Liver (tissue), 3 donors: Measurements from ENCODE around the gene GPX4.

Source experiments
- EGR1 ChIP-seq, 2 donors: IDR thresholded peaks; 2 replicates each; pipeline ENCODE4 v1.6.1; 2016 to 2018; ENCODE audit warnings: antibody characterized with exemption in 2 of 2, low read depth in 2 of 2
- GABPA ChIP-seq, 2 donors: IDR thresholded peaks in 1 of 2; conservative IDR thresholded peaks in 1 of 2; 2 replicates each; pipeline ENCODE4 v1.6.1; 2016; ENCODE audit warnings: antibody characterized with exemption in 2 of 2, mild to moderate bottlenecking in 1 of 2, moderate library complexity in 1 of 2
- HNF4G ChIP-seq: IDR thresholded peaks from 2 replicates; pipeline ENCODE4 v1.6.1; 2016; ENCODE audit warnings: antibody characterized with exemption
- JUND ChIP-seq, 2 donors: IDR thresholded peaks; 2 replicates each; pipeline ENCODE4 v1.6.1; 2016; ENCODE audit warnings: antibody characterized with exemption in 2 of 2
- RAD21 ChIP-seq, 2 donors: IDR thresholded peaks; 2 replicates each; pipeline ENCODE4 v1.6.1; 2016; ENCODE audit warnings: antibody characterized with exemption in 2 of 2, mild to moderate bottlenecking in 2 of 2
- RXRA ChIP-seq, 2 donors: IDR thresholded peaks; 2 replicates each; pipeline ENCODE4 v1.6.1; 2017 to 2018; ENCODE audit warnings: antibody characterized with exemption in 2 of 2, mild to moderate bottlenecking in 1 of 2
- SP1 ChIP-seq: IDR thresholded peaks from 2 replicates; pipeline ENCODE4 v1.6.1; 2018; ENCODE audit warnings: antibody characterized with exemption, mild to moderate bottlenecking
- TAF1 ChIP-seq: conservative IDR thresholded peaks from 2 replicates; pipeline ENCODE4 v1.6.1; 2016; ENCODE audit warnings: antibody characterized with exemption, mild to moderate bottlenecking
- YY1 ChIP-seq: IDR thresholded peaks from 2 replicates; pipeline ENCODE4 v1.6.1; 2016; ENCODE audit warnings: antibody characterized with exemption, mild to moderate bottlenecking
- TF ChIP-seq, protein P1 (sequence below): fragments of 150-350 bp; IDR thresholded peaks from 2 replicates; pipeline ENCODE4 v1.5.1; 2017; ENCODE audit warnings: improper control_type of control experiment, low read depth, low read length; ENCODE audit not compliant: missing input control
- TF ChIP-seq, protein P2 (sequence below): IDR thresholded peaks from 2 replicates; pipeline ENCODE4 v1.6.1; 2016; ENCODE audit warnings: antibody characterized with exemption, mild to moderate bottlenecking
- TF ChIP-seq, protein P3 (sequence below): IDR thresholded peaks from 2 replicates; pipeline ENCODE4 v1.6.1; 2016; ENCODE audit warnings: antibody characterized with exemption
- TF ChIP-seq, protein P4 (sequence below): IDR thresholded peaks from 2 replicates; pipeline ENCODE4 v1.6.1; 2016; ENCODE audit warnings: antibody characterized with exemption
- donor health status: healthy.
- donor health status: healthy.

DNA sequence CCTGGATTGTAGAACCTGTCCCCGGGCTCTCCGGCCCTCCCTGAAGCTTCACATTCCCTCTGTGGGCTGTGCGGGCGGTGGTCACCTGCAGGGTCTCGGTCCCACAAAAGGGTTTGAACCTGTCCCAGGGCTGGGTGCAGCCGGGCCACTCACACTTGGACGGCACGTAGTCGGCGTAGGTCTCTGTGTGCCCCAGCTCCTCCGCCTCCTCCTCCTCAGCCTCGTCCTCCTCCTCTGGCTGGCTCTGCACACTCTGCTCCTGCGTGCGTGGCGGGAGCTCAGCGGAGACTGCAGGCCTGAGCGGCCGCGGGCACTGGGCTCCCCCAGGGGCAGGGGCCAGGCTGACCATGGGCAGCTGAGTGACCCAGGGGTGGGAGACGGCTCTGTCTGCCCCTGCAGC is 19.6 kb downstream of the GPX4 start:
- TF ChIP-seq, protein P1, sequence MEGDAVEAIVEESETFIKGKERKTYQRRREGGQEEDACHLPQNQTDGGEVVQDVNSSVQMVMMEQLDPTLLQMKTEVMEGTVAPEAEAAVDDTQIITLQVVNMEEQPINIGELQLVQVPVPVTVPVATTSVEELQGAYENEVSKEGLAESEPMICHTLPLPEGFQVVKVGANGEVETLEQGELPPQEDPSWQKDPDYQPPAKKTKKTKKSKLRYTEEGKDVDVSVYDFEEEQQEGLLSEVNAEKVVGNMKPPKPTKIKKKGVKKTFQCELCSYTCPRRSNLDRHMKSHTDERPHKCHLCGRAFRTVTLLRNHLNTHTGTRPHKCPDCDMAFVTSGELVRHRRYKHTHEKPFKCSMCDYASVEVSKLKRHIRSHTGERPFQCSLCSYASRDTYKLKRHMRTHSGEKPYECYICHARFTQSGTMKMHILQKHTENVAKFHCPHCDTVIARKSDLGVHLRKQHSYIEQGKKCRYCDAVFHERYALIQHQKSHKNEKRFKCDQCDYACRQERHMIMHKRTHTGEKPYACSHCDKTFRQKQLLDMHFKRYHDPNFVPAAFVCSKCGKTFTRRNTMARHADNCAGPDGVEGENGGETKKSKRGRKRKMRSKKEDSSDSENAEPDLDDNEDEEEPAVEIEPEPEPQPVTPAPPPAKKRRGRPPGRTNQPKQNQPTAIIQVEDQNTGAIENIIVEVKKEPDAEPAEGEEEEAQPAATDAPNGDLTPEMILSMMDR, result no peak
- TF ChIP-seq, protein P2, sequence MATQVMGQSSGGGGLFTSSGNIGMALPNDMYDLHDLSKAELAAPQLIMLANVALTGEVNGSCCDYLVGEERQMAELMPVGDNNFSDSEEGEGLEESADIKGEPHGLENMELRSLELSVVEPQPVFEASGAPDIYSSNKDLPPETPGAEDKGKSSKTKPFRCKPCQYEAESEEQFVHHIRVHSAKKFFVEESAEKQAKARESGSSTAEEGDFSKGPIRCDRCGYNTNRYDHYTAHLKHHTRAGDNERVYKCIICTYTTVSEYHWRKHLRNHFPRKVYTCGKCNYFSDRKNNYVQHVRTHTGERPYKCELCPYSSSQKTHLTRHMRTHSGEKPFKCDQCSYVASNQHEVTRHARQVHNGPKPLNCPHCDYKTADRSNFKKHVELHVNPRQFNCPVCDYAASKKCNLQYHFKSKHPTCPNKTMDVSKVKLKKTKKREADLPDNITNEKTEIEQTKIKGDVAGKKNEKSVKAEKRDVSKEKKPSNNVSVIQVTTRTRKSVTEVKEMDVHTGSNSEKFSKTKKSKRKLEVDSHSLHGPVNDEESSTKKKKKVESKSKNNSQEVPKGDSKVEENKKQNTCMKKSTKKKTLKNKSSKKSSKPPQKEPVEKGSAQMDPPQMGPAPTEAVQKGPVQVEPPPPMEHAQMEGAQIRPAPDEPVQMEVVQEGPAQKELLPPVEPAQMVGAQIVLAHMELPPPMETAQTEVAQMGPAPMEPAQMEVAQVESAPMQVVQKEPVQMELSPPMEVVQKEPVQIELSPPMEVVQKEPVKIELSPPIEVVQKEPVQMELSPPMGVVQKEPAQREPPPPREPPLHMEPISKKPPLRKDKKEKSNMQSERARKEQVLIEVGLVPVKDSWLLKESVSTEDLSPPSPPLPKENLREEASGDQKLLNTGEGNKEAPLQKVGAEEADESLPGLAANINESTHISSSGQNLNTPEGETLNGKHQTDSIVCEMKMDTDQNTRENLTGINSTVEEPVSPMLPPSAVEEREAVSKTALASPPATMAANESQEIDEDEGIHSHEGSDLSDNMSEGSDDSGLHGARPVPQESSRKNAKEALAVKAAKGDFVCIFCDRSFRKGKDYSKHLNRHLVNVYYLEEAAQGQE, result no peak
- no peak for TF ChIP-seq YY1
- TF ChIP-seq EGR1 (IDR thresholded peaks at IDR 0.05; ENCODE audit: low read depth in 2 of 2), result no peak
- TF ChIP-seq TAF1, result no peak
- TF ChIP-seq GABPA (IDR thresholded peaks at IDR 0.05 in 1 of 2, conservative IDR thresholded peaks at IDR 0.05 in 1 of 2), result no peak
- TF ChIP-seq JUND (IDR thresholded peaks at IDR 0.05), result no peak
- TF ChIP-seq RAD21 (IDR thresholded peaks at IDR 0.05), result no peak
- TF ChIP-seq RXRA (IDR thresholded peaks at IDR 0.05), result no peak
- TF ChIP-seq, protein P3, sequence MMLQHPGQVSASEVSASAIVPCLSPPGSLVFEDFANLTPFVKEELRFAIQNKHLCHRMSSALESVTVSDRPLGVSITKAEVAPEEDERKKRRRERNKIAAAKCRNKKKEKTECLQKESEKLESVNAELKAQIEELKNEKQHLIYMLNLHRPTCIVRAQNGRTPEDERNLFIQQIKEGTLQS, result no peak
- TF ChIP-seq SP1, result no peak
- TF ChIP-seq, protein P4, sequence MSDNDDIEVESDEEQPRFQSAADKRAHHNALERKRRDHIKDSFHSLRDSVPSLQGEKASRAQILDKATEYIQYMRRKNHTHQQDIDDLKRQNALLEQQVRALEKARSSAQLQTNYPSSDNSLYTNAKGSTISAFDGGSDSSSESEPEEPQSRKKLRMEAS, result no peak
- no peak for TF ChIP-seq HNF4G
